ENCODE measurements around the gene LAMP2. TPM values are rescaled to one million over a fixed set of nuclear protein-coding genes. Genes with fewer than 3 reads are reported as not detected.

The LAMP2 gene
- polyA plus RNA-seq, 1 donor: 118 TPM

Other genes with a start within 250 kb of the LAMP2 start
- gene ZBTB33, start 218.5 kb downstream of the LAMP2 start, polyA plus RNA-seq: 12.8 TPM
- gene TMEM255A, start 157.8 kb downstream of the LAMP2 start, polyA plus RNA-seq: 1.6 TPM
- gene ATP1B4, start 107.2 kb downstream of the LAMP2 start, polyA plus RNA-seq: 0.45 TPM
- gene CUL4B, start 91.7 kb upstream of the LAMP2 start, polyA plus RNA-seq: 37.9 TPM
- 51.2 TPM for gene MCTS1, start 134.8 kb upstream of the LAMP2 start, polyA plus RNA-seq
- gene C1GALT1C1, start 160.8 kb upstream of the LAMP2 start, polyA plus RNA-seq: 25.5 TPM

Data from large intestine (tissue), 1 donor.